ENCODE results near the gene FUT2.
A peak's percentile ranks its signal among the peaks of the same experiment; 100 is the strongest.
"Not testable (repeated sequence)": the region's sequence is repeated elsewhere in the genome, so short reads cannot be mapped to it uniquely, and the experiment has no call there.

Gene FUT2

GRCh38 chr19:48670699-48671445 lies 24.9 kb upstream of the FUT2 start:
- DNase-seq (ENCODE audit: low read depth in 2 of 2) = no peak

GRCh38 chr19:48671446-48671995 lies 24.2 kb upstream of the FUT2 start:
- DNase-seq (ENCODE audit: low read depth in 2 of 2) = no peak

DNA sequence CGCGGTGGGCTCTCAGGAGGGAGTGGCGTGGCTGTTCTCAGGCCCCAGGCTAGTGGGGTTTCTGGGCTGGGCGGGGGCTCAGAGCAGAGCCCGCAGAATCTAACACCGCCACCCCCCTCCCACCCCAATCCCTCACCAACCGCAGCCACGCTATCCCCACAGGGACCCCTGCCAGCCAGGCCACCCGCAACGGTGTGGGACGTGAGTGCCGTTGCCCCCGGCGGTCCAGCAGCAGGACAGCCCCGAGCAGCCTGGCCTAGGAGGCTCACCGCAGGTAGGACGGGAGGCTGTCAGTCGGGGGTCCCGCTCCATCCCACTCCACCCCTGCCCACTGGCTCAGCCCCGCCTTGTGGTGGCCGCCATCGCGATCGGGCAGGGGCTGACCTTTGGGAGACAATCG lies 22.8 kb upstream of the FUT2 start, which contains the start of gene NTN5:
Gene NTN5 (minus strand): TSS at position 24 of the 400 bp plus-strand sequence. CDS start 2,031 bp downstream, outside the sequence.
- no peak for DNase-seq (ENCODE audit: low read depth in 2 of 2)

GRCh38 chr19:48673436-48674100 lies 22.2 kb upstream of the FUT2 start:
- no peak for DNase-seq (ENCODE audit: low read depth in 2 of 2)

GRCh38 chr19:48674216-48674809 lies 21.5 kb upstream of the FUT2 start:
- DNase-seq (ENCODE audit: low read depth in 2 of 2) = no peak

- DNase-seq (ENCODE audit: low read depth in 2 of 2) = peak; percentile 32 to 50
These were observed 20.6 kb upstream of the FUT2 start for GRCh38 chr19:48674921-48675824.

DNA sequence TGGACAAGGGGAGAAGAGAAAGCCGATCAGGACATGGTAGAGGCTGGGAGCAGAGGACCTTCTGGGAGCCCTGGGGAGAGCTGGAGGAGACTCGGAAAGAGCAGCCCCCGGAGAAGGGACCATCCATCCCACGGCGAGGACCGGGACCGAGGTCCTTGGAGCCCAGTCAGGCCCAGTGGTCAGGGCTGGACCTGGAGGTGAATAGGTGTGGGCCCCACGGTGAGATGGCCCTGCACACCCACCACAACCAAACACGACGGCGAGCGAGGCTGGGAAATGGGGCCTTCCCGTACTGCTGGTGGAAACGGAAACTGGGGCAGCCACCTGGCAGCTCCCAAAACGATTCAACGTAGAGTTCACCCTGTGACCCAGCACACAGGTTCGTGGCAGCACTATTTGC lies 19.3 kb upstream of the FUT2 start:
- DNase-seq (ENCODE audit: low read depth in 2 of 2) = no peak

DNA sequence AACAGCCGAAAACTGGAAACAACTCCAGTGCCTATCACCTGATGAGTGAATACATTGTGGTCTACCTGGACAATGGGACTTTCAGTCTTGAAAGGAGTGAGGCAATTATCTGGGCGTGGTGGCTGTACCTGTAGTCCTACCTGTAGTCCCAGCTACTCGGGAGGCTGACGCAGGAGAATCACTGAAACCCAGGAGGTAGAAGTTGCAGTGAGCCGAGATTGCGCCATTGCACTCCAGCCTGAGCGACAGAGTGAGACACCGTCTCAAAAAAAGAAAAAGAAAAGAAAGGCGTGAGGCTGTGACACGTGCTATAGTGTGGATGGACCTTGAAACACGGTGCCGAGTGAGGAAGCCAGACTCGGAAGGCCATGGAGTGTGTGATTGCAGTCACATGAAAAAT lies 18.9 kb upstream of the FUT2 start:
- no peak for DNase-seq (ENCODE audit: low read depth in 2 of 2)

- no peak for DNase-seq (ENCODE audit: low read depth in 2 of 2)
These were observed 17.6 kb upstream of the FUT2 start for GRCh38 chr19:48678201-48678600.

DNA sequence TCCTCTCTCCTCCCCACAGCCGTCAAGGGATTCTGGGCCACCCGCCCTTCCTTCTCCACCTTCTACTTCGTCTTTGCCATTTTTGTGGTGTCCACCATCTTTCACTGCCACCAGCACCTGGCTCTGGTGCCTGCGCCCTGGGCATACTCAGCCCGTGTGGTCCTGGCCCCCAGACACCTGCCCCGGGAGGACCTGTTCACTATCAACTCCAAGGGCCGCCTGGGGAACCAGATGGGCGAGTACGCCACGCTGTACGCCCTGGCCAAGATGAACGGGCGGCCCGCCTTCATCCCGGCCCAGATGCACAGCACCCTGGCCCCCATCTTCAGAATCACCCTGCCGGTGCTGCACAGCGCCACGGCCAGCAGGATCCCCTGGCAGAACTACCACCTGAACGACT lies 15.8 kb upstream of the FUT2 start:
- DNase-seq (ENCODE audit: low read depth in 2 of 2) = not testable (repeated sequence)

- DNase-seq (ENCODE audit: low read depth in 2 of 2) = no peak
These were observed 15.2 kb upstream of the FUT2 start for GRCh38 chr19:48680436-48681126.

DNA sequence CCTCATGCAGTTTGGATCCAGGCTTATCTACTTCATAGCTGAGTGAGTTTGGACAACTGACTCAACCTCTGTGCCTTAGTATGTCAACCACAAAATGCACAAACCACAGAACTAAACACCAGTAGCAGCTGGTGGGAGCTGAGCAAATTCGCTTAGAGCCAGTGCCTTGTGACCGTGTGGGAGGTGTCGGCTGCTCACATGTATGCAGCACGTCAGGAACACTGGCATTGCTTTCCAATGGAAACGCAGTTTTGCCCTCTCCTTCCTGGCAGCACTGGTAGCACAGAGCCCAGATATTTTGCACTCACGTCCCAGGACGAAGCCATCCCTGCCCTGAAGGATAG lies 14.7 kb upstream of the FUT2 start:
- no peak for DNase-seq (ENCODE audit: low read depth in 2 of 2)

DNA sequence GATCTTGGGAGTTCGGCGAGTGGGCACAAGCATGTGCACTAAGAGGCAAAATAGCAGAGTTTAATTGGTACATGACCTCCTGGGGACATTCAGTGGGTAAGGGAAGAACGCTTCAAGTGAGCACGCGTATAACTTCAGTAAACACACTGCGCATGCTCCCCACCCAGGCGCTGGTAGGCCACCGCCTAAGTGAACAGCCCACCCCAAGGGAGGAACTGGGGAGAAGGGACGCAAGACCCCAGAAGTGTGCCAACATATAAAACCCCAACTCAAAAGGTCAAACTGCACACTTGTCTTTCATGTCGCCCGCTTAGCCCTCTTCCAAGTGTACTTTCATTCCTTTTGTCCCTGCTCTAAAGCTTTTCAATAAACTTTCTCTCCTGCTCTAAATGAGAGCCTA lies 12.4 kb upstream of the FUT2 start:
- DNase-seq (ENCODE audit: low read depth in 2 of 2) = peak in 1 of 2 donors; percentile 5

DNA sequence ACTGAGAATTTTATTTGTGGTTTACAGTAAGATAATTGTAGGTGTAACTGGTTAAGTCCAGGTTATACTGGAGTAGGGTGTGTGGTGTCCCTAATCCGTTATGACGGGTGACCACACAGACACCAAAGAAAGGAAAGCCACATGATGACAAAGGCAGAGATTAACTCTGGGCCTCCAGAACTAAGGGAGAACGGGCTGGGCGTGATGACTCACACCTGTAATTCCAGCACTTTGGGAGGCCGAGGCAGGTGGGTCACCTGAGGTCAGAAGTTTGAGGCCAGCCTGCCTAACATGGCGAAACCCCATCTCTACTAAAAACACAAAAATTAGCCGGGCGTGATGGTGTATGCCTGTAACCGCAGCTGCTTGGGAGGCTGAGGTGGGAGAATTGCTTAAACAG lies 10.2 kb upstream of the FUT2 start:
- DNase-seq (ENCODE audit: low read depth in 2 of 2) = no peak

DNA sequence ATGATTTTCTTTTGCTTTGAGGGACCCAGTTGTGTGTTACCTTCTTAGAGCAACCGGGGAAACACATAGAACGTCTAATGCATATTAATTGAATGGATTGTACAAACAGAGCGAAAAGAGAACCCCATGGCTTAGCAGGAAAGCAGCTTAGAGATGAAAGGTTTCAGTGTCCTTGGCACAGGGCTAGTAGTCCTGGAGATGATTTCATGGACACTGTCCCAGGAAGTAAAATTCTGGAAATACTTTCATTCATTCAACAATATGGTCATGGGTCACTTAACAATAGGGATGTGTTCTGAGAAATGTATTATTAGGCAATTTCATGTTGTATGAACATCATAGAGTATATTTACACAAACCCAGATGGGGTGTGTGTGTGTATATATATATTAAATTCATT lies 9.7 kb upstream of the FUT2 start:
- no peak for DNase-seq (ENCODE audit: low read depth in 2 of 2)

GRCh38 chr19:48686637-48687036 lies 9.1 kb upstream of the FUT2 start:
- not testable (repeated sequence) for DNase-seq (ENCODE audit: low read depth in 2 of 2)

- no peak for DNase-seq (ENCODE audit: low read depth in 2 of 2)
These were observed 8.0 kb upstream of the FUT2 start for GRCh38 chr19:48687776-48688175.

DNA sequence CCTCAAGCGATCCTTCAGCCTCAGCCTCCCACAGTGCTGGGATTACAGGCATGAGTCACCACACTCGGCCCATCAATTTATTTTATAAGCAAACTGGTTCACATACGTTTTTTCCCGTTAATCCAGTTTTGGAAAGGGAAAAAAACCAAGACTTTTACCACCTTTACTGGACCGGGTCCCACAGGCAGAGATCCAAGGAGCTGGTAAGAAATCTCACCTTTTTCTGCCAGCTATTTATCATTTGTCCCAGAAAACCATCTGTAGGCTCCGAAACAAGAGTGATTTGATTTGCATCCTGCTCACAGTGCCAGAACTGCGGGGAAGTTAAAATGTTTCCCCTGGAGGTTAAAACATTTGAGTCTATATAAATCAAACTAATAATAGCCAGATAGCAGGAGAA lies 6.3 kb upstream of the FUT2 start:
- no peak for DNase-seq (ENCODE audit: low read depth in 2 of 2)

- not testable (repeated sequence) for DNase-seq (ENCODE audit: low read depth in 2 of 2)
These were observed 2.1 kb upstream of the FUT2 start for GRCh38 chr19:48693629-48694028.

DNA sequence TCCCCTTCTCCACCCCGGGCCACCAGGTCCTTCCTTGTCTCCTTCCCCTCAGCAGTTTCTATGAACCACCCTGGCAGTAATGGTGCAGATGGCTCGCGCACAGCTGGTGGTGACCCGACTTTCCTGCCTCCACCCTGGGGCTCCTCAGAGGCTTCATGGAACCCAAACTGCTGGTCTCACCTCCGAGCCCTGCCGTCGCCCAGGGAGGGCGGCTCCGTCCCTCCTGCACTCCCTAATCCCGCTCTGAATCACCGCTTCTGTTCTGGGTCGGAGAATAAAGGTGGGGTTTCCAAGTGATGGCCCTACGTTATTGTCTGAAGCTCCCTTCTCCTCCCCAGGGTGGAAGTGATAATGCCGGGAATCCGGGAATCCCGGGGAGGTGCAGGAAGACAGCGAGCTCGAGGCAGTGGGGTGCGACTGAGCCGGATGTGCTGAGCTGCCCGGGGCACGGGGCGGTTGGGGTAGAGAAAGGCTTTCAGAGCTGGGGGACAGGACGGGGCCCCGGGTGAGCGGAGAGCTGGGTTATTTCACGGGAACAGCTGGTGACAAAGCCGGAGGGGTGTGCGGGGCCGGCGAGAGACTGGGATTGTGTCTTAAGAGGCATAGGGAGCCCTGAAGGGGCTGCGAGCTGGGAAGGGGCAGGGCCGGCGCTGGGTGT lies 711 bp downstream of the FUT2 start:
- no peak for DNase-seq (ENCODE audit: low read depth in 2 of 2)

DNA sequence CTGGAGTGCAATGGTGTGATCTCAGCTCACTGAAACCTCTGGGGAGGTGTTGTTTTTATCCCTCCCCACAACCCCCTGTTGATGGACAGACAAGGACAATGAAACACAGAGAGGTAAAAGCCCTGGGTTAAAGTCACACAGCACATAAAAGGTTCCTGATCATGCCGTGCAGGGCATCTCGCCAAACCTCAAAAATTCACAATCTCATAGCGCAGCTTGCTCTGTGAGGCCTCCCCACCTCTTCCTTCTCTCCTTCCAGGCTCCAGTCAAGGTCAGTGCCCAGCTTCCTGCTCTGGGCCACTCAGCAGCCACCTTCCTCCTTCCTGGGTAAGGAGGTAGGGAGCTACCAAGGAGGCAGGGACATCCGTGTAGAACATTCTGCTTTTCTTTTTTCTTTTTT lies 2.3 kb downstream of the FUT2 start:
- DNase-seq (ENCODE audit: low read depth in 2 of 2) = no peak
